Measurements from ENCODE around the gene NXPH3.

DNA sequence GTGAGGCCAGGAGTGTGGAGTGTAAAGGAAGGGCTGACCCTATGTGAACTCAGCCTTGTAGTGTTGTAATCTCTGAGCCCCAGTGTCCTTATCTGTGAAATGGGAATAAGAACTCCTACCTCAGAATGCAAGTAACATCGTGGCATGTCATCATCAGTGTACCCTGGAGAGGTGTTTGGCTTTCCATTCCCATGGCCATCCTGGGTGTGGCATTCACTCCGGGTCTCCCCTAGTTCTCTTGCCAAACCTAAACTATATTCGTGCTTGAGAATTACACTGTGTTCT is 1.9 kb downstream of the NXPH3 start:
- TF ChIP-seq, protein P1, sequence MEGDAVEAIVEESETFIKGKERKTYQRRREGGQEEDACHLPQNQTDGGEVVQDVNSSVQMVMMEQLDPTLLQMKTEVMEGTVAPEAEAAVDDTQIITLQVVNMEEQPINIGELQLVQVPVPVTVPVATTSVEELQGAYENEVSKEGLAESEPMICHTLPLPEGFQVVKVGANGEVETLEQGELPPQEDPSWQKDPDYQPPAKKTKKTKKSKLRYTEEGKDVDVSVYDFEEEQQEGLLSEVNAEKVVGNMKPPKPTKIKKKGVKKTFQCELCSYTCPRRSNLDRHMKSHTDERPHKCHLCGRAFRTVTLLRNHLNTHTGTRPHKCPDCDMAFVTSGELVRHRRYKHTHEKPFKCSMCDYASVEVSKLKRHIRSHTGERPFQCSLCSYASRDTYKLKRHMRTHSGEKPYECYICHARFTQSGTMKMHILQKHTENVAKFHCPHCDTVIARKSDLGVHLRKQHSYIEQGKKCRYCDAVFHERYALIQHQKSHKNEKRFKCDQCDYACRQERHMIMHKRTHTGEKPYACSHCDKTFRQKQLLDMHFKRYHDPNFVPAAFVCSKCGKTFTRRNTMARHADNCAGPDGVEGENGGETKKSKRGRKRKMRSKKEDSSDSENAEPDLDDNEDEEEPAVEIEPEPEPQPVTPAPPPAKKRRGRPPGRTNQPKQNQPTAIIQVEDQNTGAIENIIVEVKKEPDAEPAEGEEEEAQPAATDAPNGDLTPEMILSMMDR (IDR thresholded peaks at IDR 0.05): no peak
- TF ChIP-seq POLR2A (IDR thresholded peaks at IDR 0.05): no peak

Data from thyroid gland (tissue), 4 donors.